RWPE2 (cell line): ENCODE data around the gene TMEM54.

Experiments used
- ATAC-seq: fragments of 200-7000 bp; cut with Tn5 transposase; 3 replicates; pipeline ENCODE4 v1.9.1; 2021; ENCODE audit warnings: low read depth
- DNase-seq: peaks from one replicate; pipeline ENCODE4 v3.0.0-alpha.2; 2020; ENCODE audit warnings: low spot score
- H3K27ac ChIP-seq: fragments of 450-650 bp; 2 replicates; pipeline ENCODE4 v1.5.1; 2017; ENCODE audit warnings: mild to moderate bottlenecking; ENCODE audit not compliant: poor library complexity, severe bottlenecking
- H3K27me3 ChIP-seq: fragments of 250-450 bp; sonication (Bioruptor Pico); 2 replicates; pipeline ENCODE4 v1.5.1; 2021; ENCODE audit warnings: mild to moderate bottlenecking, moderate library complexity; ENCODE audit not compliant: insufficient read depth, poor library complexity, severe bottlenecking
- H3K36me3 ChIP-seq: fragments of 250-450 bp; sonication (Bioruptor Pico); 2 replicates; pipeline ENCODE4 v1.5.1; 2020; ENCODE audit warnings: low read depth, mild to moderate bottlenecking, moderate library complexity
- H3K4me1 ChIP-seq: fragments of 250-450 bp; sonication (Bioruptor Pico); 2 replicates; pipeline ENCODE4 v1.5.1; 2021; ENCODE audit warnings: mild to moderate bottlenecking, moderate library complexity; ENCODE audit not compliant: insufficient read depth, poor library complexity, severe bottlenecking
- H3K4me3 ChIP-seq: fragments of 250-450 bp; sonication (Bioruptor Pico); 2 replicates; pipeline ENCODE4 v1.5.1; 2021; ENCODE audit warnings: mild to moderate bottlenecking, moderate library complexity; ENCODE audit not compliant: severe bottlenecking
- H3K9me3 ChIP-seq: fragments of 250-450 bp; sonication (Bioruptor Pico); 2 replicates; pipeline ENCODE4 v1.5.1; 2021; ENCODE audit warnings: mild to moderate bottlenecking, moderate library complexity; ENCODE audit not compliant: severe bottlenecking
- TF ChIP-seq, protein P1 (sequence below): fragments of 450-650 bp; IDR thresholded peaks from one replicate; pipeline ENCODE4 v1.5.1; 2017; ENCODE audit warnings: mild to moderate bottlenecking, moderate library complexity; ENCODE audit not compliant: poor library complexity, severe bottlenecking

TMEM54 gene

DNA sequence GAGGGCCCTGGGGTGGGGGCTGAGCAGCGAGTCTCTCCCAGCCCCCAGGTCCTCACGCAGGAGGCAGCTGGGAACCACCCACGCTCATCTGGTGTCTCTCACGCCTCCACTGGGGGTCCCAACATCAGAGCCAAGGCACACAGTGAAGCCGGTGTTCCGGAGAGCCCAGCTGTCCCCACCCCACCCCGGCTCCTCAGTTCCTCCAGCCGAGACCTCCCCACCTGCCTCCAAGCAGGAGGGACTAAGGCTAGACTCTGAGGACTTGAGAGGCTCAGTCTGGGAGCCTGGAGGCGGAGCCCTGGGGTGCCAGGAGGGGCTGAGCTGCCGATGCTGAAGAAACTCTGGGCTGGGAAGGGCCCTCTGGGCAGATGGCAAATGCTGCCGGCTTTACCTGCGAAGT, 16.5 kb downstream of the TMEM54 start:
- Histone ChIP-seq H3K36me3 (no peaks in the 10 kb centered on the region), H3K27me3 (peaks cover 30% of the 10 kb centered on the region), H3K9me3 (no peaks in the 10 kb centered on the region), H3K4me1 (no peaks in the 10 kb centered on the region), H3K4me3 (no peak overlapping the region), H3K27ac (no peak overlapping the region)
- DNase-seq: no peak
- ATAC-seq: 0 out of 3 replicates have a peak, but pooled peaks have one; percentile 8
- TF ChIP-seq, protein P1, sequence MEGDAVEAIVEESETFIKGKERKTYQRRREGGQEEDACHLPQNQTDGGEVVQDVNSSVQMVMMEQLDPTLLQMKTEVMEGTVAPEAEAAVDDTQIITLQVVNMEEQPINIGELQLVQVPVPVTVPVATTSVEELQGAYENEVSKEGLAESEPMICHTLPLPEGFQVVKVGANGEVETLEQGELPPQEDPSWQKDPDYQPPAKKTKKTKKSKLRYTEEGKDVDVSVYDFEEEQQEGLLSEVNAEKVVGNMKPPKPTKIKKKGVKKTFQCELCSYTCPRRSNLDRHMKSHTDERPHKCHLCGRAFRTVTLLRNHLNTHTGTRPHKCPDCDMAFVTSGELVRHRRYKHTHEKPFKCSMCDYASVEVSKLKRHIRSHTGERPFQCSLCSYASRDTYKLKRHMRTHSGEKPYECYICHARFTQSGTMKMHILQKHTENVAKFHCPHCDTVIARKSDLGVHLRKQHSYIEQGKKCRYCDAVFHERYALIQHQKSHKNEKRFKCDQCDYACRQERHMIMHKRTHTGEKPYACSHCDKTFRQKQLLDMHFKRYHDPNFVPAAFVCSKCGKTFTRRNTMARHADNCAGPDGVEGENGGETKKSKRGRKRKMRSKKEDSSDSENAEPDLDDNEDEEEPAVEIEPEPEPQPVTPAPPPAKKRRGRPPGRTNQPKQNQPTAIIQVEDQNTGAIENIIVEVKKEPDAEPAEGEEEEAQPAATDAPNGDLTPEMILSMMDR: no peak

DNA sequence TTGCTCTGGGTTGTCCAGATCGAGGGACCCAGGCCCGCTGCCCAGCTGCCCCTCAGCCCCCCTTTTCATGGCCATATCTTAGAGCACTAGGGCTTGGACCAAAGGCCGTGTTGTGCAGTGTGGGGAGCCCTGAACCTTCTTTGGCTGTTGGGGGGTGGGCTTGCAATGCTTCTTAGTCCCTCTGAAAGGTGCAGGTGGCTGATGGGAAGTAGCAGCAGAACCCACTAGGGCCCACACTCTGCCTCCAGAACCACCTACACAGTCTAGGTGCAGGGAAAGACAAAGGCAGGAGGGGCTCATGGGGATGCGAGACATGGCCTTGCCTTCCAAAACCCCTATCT, 17.2 kb downstream of the TMEM54 start:
- no peaks in the 10 kb centered on the region for H3K4me1 ChIP-seq
- no peaks in the 10 kb centered on the region for H3K9me3 ChIP-seq
- ATAC-seq (no peak), DNase-seq (no peak)
- H3K27ac ChIP-seq: no peak overlapping the region
- peaks cover 30% of the 10 kb centered on the region for H3K27me3 ChIP-seq
- TF ChIP-seq, protein P1: no peak
- H3K4me3 ChIP-seq: no peak overlapping the region
- H3K36me3 ChIP-seq: no peaks in the 10 kb centered on the region

DNA sequence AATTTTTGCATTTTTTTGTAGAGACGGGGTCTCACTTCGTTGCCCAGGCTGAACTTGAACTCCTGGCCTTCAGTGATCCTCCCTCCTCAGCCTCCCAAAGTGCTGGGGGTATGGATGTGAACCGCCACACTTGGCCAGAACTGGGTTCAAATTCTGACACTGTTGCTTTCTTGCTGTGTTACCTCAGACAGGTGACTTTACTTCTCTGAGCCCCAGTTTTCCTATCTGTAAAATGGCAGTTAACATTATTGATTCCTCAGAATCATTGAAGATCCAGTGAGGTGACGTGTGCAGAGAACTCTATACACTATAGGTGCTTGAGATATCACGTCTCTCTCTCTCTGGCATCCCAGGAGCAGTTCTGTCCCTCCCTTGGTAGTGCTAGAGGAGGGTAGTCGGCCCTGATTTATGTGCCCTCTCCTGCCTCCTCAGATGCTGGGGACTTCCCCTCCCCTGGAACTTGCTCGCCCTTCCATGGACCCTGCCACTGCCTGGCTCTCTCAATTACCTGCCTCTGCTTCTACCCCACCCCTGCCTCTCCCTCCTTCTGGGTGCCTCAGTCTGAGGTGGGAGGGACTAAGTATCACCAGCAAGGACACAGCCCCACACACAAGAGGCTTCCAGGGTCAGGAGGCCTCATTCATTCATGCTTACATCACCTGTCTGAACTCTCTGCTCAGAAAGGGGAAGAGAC, 17.7 kb downstream of the TMEM54 start:
- Histone ChIP-seq H3K9me3 (no peaks in the 10 kb centered on the region), H3K4me1 (no peaks in the 10 kb centered on the region), H3K27ac (no peak overlapping the region), H3K27me3 (peaks cover 30% of the 10 kb centered on the region), H3K4me3 (no peak overlapping the region), H3K36me3 (no peaks in the 10 kb centered on the region)
- no peak for ATAC-seq
- TF ChIP-seq, protein P1: no peak
- no peak for DNase-seq

DNA sequence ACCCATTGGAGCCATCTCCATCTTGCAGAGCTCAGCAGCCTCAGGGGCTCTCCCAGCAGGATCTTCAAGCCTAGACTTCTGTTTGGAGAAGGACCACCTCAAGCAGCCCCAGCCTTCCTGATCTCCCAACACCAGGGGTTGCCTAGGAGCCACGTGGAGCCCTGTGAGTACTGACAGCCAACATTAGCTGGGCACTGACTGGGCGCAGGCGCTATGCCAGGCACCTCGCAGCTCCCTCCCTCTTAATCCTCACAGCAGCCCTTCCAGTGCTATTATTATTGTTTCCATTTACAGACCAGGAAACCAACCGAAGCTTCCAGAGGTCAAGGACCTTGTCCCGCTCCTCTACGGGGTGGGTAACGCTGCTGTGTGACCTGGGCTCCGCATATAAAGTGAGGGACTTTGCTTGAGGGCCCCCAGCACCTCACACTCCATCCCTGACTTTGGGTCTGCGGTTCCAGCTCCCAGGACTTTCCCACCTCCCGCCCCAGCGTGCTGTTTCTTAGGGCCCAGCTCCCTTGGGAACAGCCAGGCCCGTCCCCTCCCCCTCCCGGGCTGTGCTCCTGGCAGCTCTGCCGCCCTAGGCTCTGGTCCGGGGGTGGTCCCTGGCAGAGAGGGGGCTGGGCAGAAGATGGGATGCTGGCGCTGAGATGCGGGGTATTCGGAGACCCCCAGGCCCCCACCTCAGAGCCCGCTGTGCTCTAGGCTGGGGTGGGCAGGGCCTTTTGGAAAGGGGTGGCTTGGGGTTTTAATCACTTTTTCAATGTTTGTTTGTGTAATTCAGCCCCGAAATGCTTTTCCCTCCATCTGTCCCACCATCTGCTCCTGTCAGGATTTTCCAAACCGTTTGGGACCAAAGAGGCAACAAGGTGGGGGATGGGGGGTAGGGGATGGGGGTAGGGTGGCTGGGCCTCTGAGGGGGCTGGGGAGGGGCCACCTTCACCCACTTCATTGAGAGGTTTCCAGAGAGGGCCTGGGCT, 19.0 kb downstream of the TMEM54 start:
- no peaks in the 10 kb centered on the region for H3K4me1 ChIP-seq
- H3K27me3 ChIP-seq: peaks cover 26% of the 10 kb centered on the region
- H3K4me3 ChIP-seq: no peak overlapping the region
- H3K9me3 ChIP-seq: no peaks in the 10 kb centered on the region
- no peaks in the 10 kb centered on the region for H3K36me3 ChIP-seq
- DNase-seq: no peak
- H3K27ac ChIP-seq: no peak overlapping the region
- TF ChIP-seq, protein P1: no peak
- ATAC-seq: no peak

DNA sequence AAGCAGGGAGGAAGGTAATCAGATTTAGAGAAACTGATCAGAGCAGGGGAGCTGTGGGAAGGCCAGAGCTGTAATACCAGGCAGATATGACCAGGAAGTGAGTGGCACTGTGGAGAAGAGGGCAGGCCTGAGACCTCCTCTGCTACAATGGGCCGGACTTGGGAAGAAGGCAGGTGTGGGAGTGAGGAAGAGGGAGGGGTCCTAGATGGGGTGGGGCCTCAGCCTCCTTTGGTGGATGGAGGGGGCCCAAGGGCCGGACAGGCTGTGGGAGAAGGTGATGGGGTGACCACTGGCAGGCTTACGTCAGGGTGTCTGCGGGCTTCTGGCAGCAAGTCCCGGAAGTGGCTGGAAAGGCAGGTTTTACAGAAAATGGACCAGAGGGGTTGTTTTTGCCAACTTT, 19.9 kb downstream of the TMEM54 start:
- Histone ChIP-seq H3K27me3 (peaks cover 17% of the 10 kb centered on the region), H3K27ac (no peak overlapping the region), H3K4me1 (no peaks in the 10 kb centered on the region), H3K36me3 (no peaks in the 10 kb centered on the region), H3K9me3 (no peaks in the 10 kb centered on the region), H3K4me3 (no peak overlapping the region)
- ATAC-seq: no peak
- no peak for DNase-seq
- TF ChIP-seq, protein P1: no peak
